ENCODE results near the gene C1orf185.

C1orf185 gene

GRCh38 chr1:51165540-51165939 is 63.5 kb downstream of the C1orf185 start:
- Histone ChIP-seq H3K79me2 (ENCODE audit: insufficient read depth, low read length) (no peaks in the 10 kb centered on the region), H3K9ac (ENCODE audit: low read depth, low read length, poor library complexity, severe bottlenecking) (no peak overlapping the region), H3K9me3 (ENCODE audit: insufficient read depth, low read depth, low read length) (no peaks in the 10 kb centered on the region), H4K20me1 (ENCODE audit: insufficient read depth, low read length, poor library complexity, severe bottlenecking) (no peaks in the 10 kb centered on the region), H3K4me1 (ENCODE audit: insufficient read depth, low read length, poor library complexity, severe bottlenecking) (peaks cover 16% of the 10 kb centered on the region), H3K36me3 (ENCODE audit: insufficient read depth, low read length) (no peaks in the 10 kb centered on the region), H2AFZ (ENCODE audit: low read length) (no peak overlapping the region), H3F3A (ENCODE audit: low read depth) (no peaks in the 10 kb centered on the region), H3K9me2 (replicated peaks; ENCODE audit: low read depth, low read length) (no peaks in the 10 kb centered on the region), H3K4me2 (ENCODE audit: low read depth, low read length, poor library complexity, severe bottlenecking) (peak overlapping the region; percentile 3), H3K27me3 (ENCODE audit: insufficient read depth, low read length, poor library complexity, severe bottlenecking) (no peaks in the 10 kb centered on the region), H3K4me3 (ENCODE audit: low read length, poor library complexity, severe bottlenecking) (no peak overlapping the region)
- no peak for TF ChIP-seq CTCF (conservative IDR thresholded peaks at IDR 0.05; ENCODE audit: low read length)
- TF ChIP-seq EZH2phosphoT487 (IDR thresholded peaks at IDR 0.05; ENCODE audit: borderline replicate concordance), result no peak

- peak overlapping the region; percentile 47 for H3K4me2 ChIP-seq (ENCODE audit: low read depth, low read length, poor library complexity, severe bottlenecking)
- H3K4me3 ChIP-seq (ENCODE audit: low read length, poor library complexity, severe bottlenecking), result no peak overlapping the region
- H3K27me3 ChIP-seq (ENCODE audit: insufficient read depth, low read length, poor library complexity, severe bottlenecking), result no peaks in the 10 kb centered on the region
- H2AFZ ChIP-seq (ENCODE audit: low read length), result peak overlapping the region; percentile 80
- H3K9me3 ChIP-seq (ENCODE audit: insufficient read depth, low read depth, low read length), result no peaks in the 10 kb centered on the region
- H3F3A ChIP-seq (ENCODE audit: low read depth), result no peaks in the 10 kb centered on the region
- H3K79me2 ChIP-seq (ENCODE audit: insufficient read depth, low read length), result no peaks in the 10 kb centered on the region
- no peak overlapping the region for H3K9ac ChIP-seq (ENCODE audit: low read depth, low read length, poor library complexity, severe bottlenecking)
- peaks cover 16% of the 10 kb centered on the region for H3K4me1 ChIP-seq (ENCODE audit: insufficient read depth, low read length, poor library complexity, severe bottlenecking)
- no peak for TF ChIP-seq CTCF (conservative IDR thresholded peaks at IDR 0.05; ENCODE audit: low read length)
- H3K9me2 ChIP-seq (replicated peaks; ENCODE audit: low read depth, low read length), result no peaks in the 10 kb centered on the region
- no peaks in the 10 kb centered on the region for H3K36me3 ChIP-seq (ENCODE audit: insufficient read depth, low read length)
- no peaks in the 10 kb centered on the region for H4K20me1 ChIP-seq (ENCODE audit: insufficient read depth, low read length, poor library complexity, severe bottlenecking)
Observed at GRCh38 chr1:51168266-51168845, 66.3 kb downstream of the C1orf185 start.

GRCh38 chr1:51168936-51169335 is 66.9 kb downstream of the C1orf185 start:
- Histone ChIP-seq H3K9ac (ENCODE audit: low read depth, low read length, poor library complexity, severe bottlenecking) (no peak overlapping the region), H3F3A (ENCODE audit: low read depth) (no peaks in the 10 kb centered on the region), H3K9me3 (ENCODE audit: insufficient read depth, low read depth, low read length) (no peaks in the 10 kb centered on the region), H3K79me2 (ENCODE audit: insufficient read depth, low read length) (no peaks in the 10 kb centered on the region), H4K20me1 (ENCODE audit: insufficient read depth, low read length, poor library complexity, severe bottlenecking) (no peaks in the 10 kb centered on the region), H3K4me1 (ENCODE audit: insufficient read depth, low read length, poor library complexity, severe bottlenecking) (peaks cover 16% of the 10 kb centered on the region), H3K4me3 (ENCODE audit: low read length, poor library complexity, severe bottlenecking) (no peak overlapping the region), H3K27me3 (ENCODE audit: insufficient read depth, low read length, poor library complexity, severe bottlenecking) (no peaks in the 10 kb centered on the region), H3K9me2 (replicated peaks; ENCODE audit: low read depth, low read length) (no peaks in the 10 kb centered on the region), H3K36me3 (ENCODE audit: insufficient read depth, low read length) (no peaks in the 10 kb centered on the region), H2AFZ (ENCODE audit: low read length) (peak overlapping the region; percentile 80), H3K4me2 (ENCODE audit: low read depth, low read length, poor library complexity, severe bottlenecking) (peak overlapping the region; percentile 47)
- no peak for TF ChIP-seq EZH2phosphoT487 (IDR thresholded peaks at IDR 0.05; ENCODE audit: borderline replicate concordance)
- no peak for TF ChIP-seq CTCF (conservative IDR thresholded peaks at IDR 0.05; ENCODE audit: low read length)
